IMR-90 (cell line): ENCODE measurements around the gene CRISPLD2.

Experiments used
- BHLHE40 ChIP-seq: fragments of 150-350 bp; IDR thresholded peaks from 2 replicates; pipeline ENCODE4 v1.6.1; 2016; ENCODE audit warnings: mild to moderate bottlenecking, low read depth, low read length
- CEBPB ChIP-seq: IDR thresholded peaks from 2 replicates; pipeline ENCODE4 v1.6.1; 2012; ENCODE audit warnings: low read depth, low read length, improper control_type of control experiment
- CTCF ChIP-seq: conservative IDR thresholded peaks from 2 replicates; pipeline ENCODE4 v1.5.1; 2012; ENCODE audit warnings: mild to moderate bottlenecking, low read depth, low read length, improper control_type of control experiment
- ELK1 ChIP-seq: fragments of 150-350 bp; IDR thresholded peaks from 2 replicates; pipeline ENCODE4 v1.6.1; 2016; ENCODE audit warnings: low read depth, mild to moderate bottlenecking, low read length, moderate library complexity, borderline replicate concordance
- MAFK ChIP-seq: IDR thresholded peaks from 2 replicates; pipeline ENCODE4 v1.6.1; 2012; ENCODE audit warnings: low read depth, low read length, improper control_type of control experiment
- MAZ ChIP-seq: IDR thresholded peaks from 2 replicates; pipeline ENCODE4 v1.6.1; 2012; ENCODE audit warnings: low read depth, mild to moderate bottlenecking, low read length, improper control_type of control experiment, moderate library complexity, borderline replicate concordance
- MXI1 ChIP-seq: IDR thresholded peaks from 2 replicates; pipeline ENCODE4 v1.6.1; 2012; ENCODE audit warnings: low read depth, mild to moderate bottlenecking, low read length, moderate library complexity, borderline replicate concordance
- POLR2A ChIP-seq: IDR thresholded peaks from 2 replicates; pipeline ENCODE4 v1.6.1; 2012; ENCODE audit warnings: mild to moderate bottlenecking, low read depth, low read length
- RAD21 ChIP-seq: IDR thresholded peaks from 2 replicates; pipeline ENCODE4 v1.6.1; 2012; ENCODE audit warnings: low read length, improper control_type of control experiment
- RFX5 ChIP-seq: IDR thresholded peaks from 2 replicates; pipeline ENCODE4 v1.8.0; 2012; ENCODE audit warnings: low read depth, mild to moderate bottlenecking, low read length, moderate library complexity
- SMC3 ChIP-seq: fragments of 150-350 bp; IDR thresholded peaks from 2 replicates; pipeline ENCODE4 v1.6.1; 2016; ENCODE audit warnings: low read depth, mild to moderate bottlenecking, antibody characterized with exemption, low read length, moderate library complexity
- USF2 ChIP-seq: fragments of 150-350 bp; IDR thresholded peaks from 2 replicates; pipeline ENCODE4 v1.6.1; 2017; ENCODE audit warnings: mild to moderate bottlenecking, antibody characterized with exemption, low read length, low read depth

GRCh38 chr16:84947996-84948850 lies 128.4 kb downstream of the CRISPLD2 start:
- no peak for TF ChIP-seq USF2
- TF ChIP-seq CTCF: no peak
- TF ChIP-seq POLR2A: no peak
- TF ChIP-seq RFX5: no peak
- TF ChIP-seq CEBPB: no peak
- no peak for TF ChIP-seq SMC3
- TF ChIP-seq MXI1: no peak
- TF ChIP-seq MAFK: no peak
- no peak for TF ChIP-seq RAD21
- no peak for TF ChIP-seq MAZ
- no peak for TF ChIP-seq ELK1
- no peak for TF ChIP-seq BHLHE40
